SK-N-SH treated with all-trans-retinoic acid at 6 μM for 48 hours (cell line): ENCODE measurements around the gene OR52L1.

Experiments
- ARNTL ChIP-seq: fragments of 450-650 bp; formaldehyde crosslinking; IDR thresholded peaks from 2 replicates; pipeline ENCODE4 v1.5.0; 2020; ENCODE audit warnings: low read depth, mild to moderate bottlenecking, moderate library complexity, borderline replicate concordance
- CSDC2 ChIP-seq: fragments of 250-450 bp; sonication (Bioruptor Pico); IDR thresholded peaks from 2 replicates; pipeline ENCODE4 v1.5.0; 2020; ENCODE audit warnings: mild to moderate bottlenecking, moderate library complexity
- ISL1 ChIP-seq: fragments of 250-450 bp; sonication (Bioruptor Pico); IDR thresholded peaks from 2 replicates; pipeline ENCODE4 v2.1.2; 2022; ENCODE audit warnings: mild to moderate bottlenecking, moderate library complexity
- ZFP3 ChIP-seq: fragments of 250-450 bp; sonication (Bioruptor Pico); IDR thresholded peaks from 2 replicates; pipeline ENCODE4 v1.5.0; 2020; ENCODE audit warnings: mild to moderate bottlenecking, moderate library complexity
- ZNF70 ChIP-seq: fragments of 450-650 bp; formaldehyde crosslinking; IDR thresholded peaks from 2 replicates; pipeline ENCODE4 v1.5.0; 2020; ENCODE audit warnings: mild to moderate bottlenecking, moderate library complexity

- TF ChIP-seq ARNTL (CRISPR knock-in tag) (no peak), CSDC2 (CRISPR knock-in tag) (no peak), ZNF70 (CRISPR knock-in tag) (no peak), ISL1 (no peak), ZFP3 (CRISPR knock-in tag) (no peak)
Measured at GRCh38 chr11:5983443-5983842, 3.3 kb downstream of the OR52L1 start.
